Heart right ventricle (tissue), 16 donors: ENCODE data around the gene C14orf119. TPM values are rescaled to one million over a fixed set of nuclear protein-coding genes. Genes with fewer than 3 reads are reported as not detected.

ENCODE experiments used
- ATAC-seq, 8 donors: fragments of 200-7000 bp; cut with Tn5 transposase; one replicate each; pipeline ENCODE4 v1.9.1; 2020; ENCODE audit warnings: mild to moderate bottlenecking in 8 of 8, moderate library complexity in 8 of 8, moderate number of reproducible peaks in 1 of 8
- DNase-seq, 2 donors: peaks; one replicate each; pipeline ENCODE4 v3.0.0-alpha.2; 2020
- H3K27ac ChIP-seq, 10 donors: fragments of 200-600 bp; sonication (generic) in 2 of 10; one replicate each; pipeline versions ENCODE4 v1.5.0 to v1.8.0; 2020 to 2022; ENCODE audit warnings: mild to moderate bottlenecking in 3 of 10
- H3K27me3 ChIP-seq, 7 donors: fragments of 200-600 bp; one replicate each; pipeline ENCODE4 v1.8.0; 2021 to 2022; ENCODE audit warnings: mild to moderate bottlenecking in 2 of 7
- H3K36me3 ChIP-seq, 9 donors: fragments of 200-600 bp; sonication (generic) in 1 of 9; one replicate each; pipeline versions ENCODE4 v1.5.0 to v1.8.0; 2020 to 2022; ENCODE audit warnings: mild to moderate bottlenecking in 2 of 9
- H3K4me1 ChIP-seq, 9 donors: fragments of 200-600 bp; sonication (generic) in 1 of 9; one replicate each; pipeline versions ENCODE4 v1.5.0 to v1.8.0; 2020 to 2022; ENCODE audit warnings: mild to moderate bottlenecking in 4 of 9
- H3K4me3 ChIP-seq, 10 donors: fragments of 200-600 bp; sonication (generic) in 2 of 10; one replicate each; pipeline versions ENCODE4 v1.5.0 to v1.8.0; 2020 to 2022; ENCODE audit warnings: mild to moderate bottlenecking in 7 of 10, moderate library complexity in 2 of 10
- H3K9me3 ChIP-seq, 11 donors: fragments of 200-600 bp in 10 of 11; sonication (generic) in 2 of 11; one replicate each; pipeline versions ENCODE4 v1.5.0 to v1.8.0; 2013 to 2022; ENCODE audit warnings: mild to moderate bottlenecking in 2 of 11, control low read depth in 1 of 11, moderate library complexity in 1 of 11
- WGBS, 2 donors: extraction: QIAGEN DNeasy Blood & Tissue Kit; methylation state at CpG; one replicate each; pipeline ENCODE4 v1.1.7; 2013; ENCODE audit warnings: inconsistent platforms in 1 of 2; 5-methylcytosine and 5-hydroxymethylcytosine counted together
- intact Hi-C, 10 donors: fragments of 100-400 bp; cut with DNase I; formaldehyde crosslinking; loops; one replicate each; pipeline versions ENCODE4 v1.11.1 to v1.14.2; 2022
- polyA plus RNA-seq, 2 donors: library from polyadenylated mRNA; stranded (reverse); fragments of 200-250 nt; gene quantifications; one replicate each; pipeline ENCODE4 v1.2.3, GENCODE V29; 2013
- total RNA-seq, 10 donors: library from RNA; stranded (reverse); fragmentation: NEBNext Ultra II Directional in 3 of 10; extraction: Animal tissue kit (Norgen Biotek cat#: 25700) in 3 of 10; gene quantifications; one replicate each; pipeline versions ENCODE4 v1.2.1 to v1.2.4, GENCODE V29; 2021 to 2023
- TF ChIP-seq, protein P1 (sequence below), 9 donors: fragments of 200-600 bp; sonication (generic) in 2 of 9; IDR thresholded peaks; one replicate each; pipeline versions ENCODE4 v1.5.0 to v1.8.0; 2021 to 2022; ENCODE audit warnings: antibody characterized with exemption in 9 of 9, mild to moderate bottlenecking in 5 of 9, moderate library complexity in 1 of 9
- donor health status: Arrhythmogenic right ventricular cardiomyopathy.
- donor health status: ischemic (EF 13 %, LVEDD 7.1; RV severe dilation, severe dysfunction).
- donor health status: healthy with polysubstance abuse.
- donor health status: DM: no; HTN: yes; CAD: no.
- donor health status: DM: no; HTN: no; CAD: no.
- donor health status: ischemic (EF 25% LVEDD 6.9; RV normal size, moderate dysfunction).
- donor health status: ischemic (EF 25% LVEDD 5.7; RV mildly dilated, moderate dysfunction).
- donor health status: healthy.
- donor health status: DM: yes; HTN: yes; CAD: no.
- donor health status: Ischemic cardiomyopathy.
- donor health status: ischemic (EF 35%, LVEDD 5.7; RV mildly dilated, moderate dysfunction).
- donor health status: nonischemic (EF 11% LVEDD 7.7; RV severe dilation, severe dysfunction).
- donor health status: DM: yes; HTN: yes; CAD: no.
- donor health status: PGD.
- donor health status: ischemic (EF 29% LVEDD 5.4; RV normal size, mild dysfunction).
- donor health status: nonischemic (EF 23%, LVEDD 6.1; RV moderate dilation, normal function).

The C14orf119 gene
- total and polyA plus RNA-seq, 12 donors = 9.8 to 43.3 (median 28.4) TPM

DNA sequence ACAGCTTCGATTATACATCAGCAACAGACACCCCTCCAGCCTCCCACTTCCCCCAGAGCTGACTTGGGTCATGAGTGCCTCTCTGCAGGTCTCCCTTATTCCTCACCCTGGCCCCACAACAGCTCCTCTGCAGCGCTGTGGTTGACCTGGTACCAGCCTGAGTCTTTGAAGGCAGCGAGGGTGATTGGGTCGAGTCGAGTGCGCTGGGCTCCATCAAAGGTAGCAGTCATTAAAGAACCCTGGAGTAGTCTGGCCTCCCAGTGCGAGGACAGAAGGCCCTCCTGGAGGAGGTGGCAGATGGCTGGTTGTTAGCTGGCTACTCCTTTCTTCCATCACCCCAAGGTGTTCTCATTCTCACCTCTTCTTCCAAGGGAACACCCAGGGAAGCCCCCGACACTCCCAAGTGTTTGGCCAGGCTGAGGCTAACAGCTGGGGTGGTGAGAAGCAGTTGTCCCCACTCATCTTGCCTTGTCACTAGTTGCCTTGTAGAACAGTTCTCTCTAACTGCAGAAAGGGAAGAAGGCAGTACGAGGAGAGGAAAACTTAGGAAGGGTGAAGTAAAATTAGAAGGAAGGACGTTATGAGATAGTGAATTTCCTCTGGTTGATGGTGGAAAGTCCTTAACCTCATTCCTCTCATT, 6.8 kb downstream of the C14orf119 start:
- 81 to 84% methylated on average over 10 of the region's 10 CpGs for WGBS, 2 donors

DNA sequence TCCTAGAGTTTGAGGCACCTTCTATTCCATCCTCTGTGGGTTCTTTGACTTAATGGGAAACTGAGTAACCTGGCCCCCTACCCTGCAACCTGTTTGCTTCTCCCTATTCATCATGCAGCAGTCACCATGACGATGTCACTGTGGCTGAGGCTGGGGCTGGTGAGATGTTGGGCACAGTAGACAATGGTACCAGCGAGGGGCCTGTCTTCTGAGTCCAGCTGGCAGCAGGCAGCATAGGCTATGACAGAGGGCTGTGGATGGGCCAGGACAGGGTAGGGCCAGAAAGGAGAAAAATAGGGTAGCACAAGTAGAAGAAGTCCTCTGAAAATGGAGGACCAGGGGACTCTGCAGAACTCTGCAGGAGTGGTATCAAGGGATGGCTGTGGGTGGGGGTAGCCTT, 7.5 kb downstream of the C14orf119 start:
- 90 to 96% methylated on average over 2 of the region's 2 CpGs for WGBS, 2 donors
- H3K4me3 ChIP-seq = no peak overlapping the region
- H3K27ac ChIP-seq = no peak overlapping the region
- TF ChIP-seq, protein P1, sequence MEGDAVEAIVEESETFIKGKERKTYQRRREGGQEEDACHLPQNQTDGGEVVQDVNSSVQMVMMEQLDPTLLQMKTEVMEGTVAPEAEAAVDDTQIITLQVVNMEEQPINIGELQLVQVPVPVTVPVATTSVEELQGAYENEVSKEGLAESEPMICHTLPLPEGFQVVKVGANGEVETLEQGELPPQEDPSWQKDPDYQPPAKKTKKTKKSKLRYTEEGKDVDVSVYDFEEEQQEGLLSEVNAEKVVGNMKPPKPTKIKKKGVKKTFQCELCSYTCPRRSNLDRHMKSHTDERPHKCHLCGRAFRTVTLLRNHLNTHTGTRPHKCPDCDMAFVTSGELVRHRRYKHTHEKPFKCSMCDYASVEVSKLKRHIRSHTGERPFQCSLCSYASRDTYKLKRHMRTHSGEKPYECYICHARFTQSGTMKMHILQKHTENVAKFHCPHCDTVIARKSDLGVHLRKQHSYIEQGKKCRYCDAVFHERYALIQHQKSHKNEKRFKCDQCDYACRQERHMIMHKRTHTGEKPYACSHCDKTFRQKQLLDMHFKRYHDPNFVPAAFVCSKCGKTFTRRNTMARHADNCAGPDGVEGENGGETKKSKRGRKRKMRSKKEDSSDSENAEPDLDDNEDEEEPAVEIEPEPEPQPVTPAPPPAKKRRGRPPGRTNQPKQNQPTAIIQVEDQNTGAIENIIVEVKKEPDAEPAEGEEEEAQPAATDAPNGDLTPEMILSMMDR (IDR thresholded peaks at IDR 0.05) = no peak
- intact Hi-C loops = no loop called here
- no peak for ATAC-seq
- DNase-seq = no peak
- peaks cover 0 to 19% (median 14%) of the 10 kb centered on the region in 9 donors for H3K36me3 ChIP-seq
- H3K27me3 ChIP-seq = no peaks in the 10 kb centered on the region
- H3K4me1 ChIP-seq = peaks cover 0 to 23% (median 12%) of the 10 kb centered on the region in 9 donors
- no peaks in the 10 kb centered on the region for H3K9me3 ChIP-seq

More for the DNA sequence above, 6.8 kb downstream of the C14orf119 start:
- ATAC-seq = no peak
- Histone ChIP-seq H3K36me3 (peaks cover 0 to 26% (median 15%) of the 10 kb centered on the region in 9 donors), H3K9me3 (no peaks in the 10 kb centered on the region), H3K27me3 (no peaks in the 10 kb centered on the region), H3K27ac (no peak overlapping the region), H3K4me3 (no peak overlapping the region), H3K4me1 (peaks cover 0 to 30% (median 19%) of the 10 kb centered on the region in 9 donors)
- DNase-seq = no peak
- TF ChIP-seq, protein P1 (IDR thresholded peaks at IDR 0.05) = no peak
- intact Hi-C loops = no loop called here

DNA sequence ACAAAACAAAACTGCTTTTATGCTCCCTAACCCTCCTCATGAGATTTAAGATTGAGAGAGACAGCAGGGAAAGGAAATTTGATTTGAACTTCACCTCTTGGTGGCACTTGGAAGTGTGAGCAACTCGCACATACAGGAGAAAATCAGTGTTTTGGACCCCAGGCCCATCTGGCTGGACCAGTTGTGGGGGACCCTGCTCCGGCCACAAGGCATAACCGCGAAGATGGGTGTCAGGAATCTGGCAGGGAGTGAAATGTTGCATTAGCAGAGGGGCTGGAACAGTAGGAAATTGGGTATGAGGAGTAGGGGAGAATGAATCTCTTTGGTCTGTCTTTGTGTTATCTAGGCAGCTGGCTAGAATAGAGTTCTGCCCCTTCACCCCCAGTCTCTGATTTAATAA, 8.3 kb downstream of the C14orf119 start:
- Histone ChIP-seq H3K36me3 (peaks cover 0 to 11% (median 6%) of the 10 kb centered on the region in 9 donors), H3K9me3 (no peaks in the 10 kb centered on the region), H3K4me1 (peaks cover 0 to 19% (median 8%) of the 10 kb centered on the region in 9 donors), H3K27ac (no peak overlapping the region), H3K4me3 (no peak overlapping the region), H3K27me3 (no peaks in the 10 kb centered on the region)
- ATAC-seq (no peak), DNase-seq (no peak)
- WGBS, 2 donors = 84 to 92% methylated on average over 4 of the region's 4 CpGs
- TF ChIP-seq, protein P1 (IDR thresholded peaks at IDR 0.05) = no peak
- intact Hi-C loops = no loop called here

DNA sequence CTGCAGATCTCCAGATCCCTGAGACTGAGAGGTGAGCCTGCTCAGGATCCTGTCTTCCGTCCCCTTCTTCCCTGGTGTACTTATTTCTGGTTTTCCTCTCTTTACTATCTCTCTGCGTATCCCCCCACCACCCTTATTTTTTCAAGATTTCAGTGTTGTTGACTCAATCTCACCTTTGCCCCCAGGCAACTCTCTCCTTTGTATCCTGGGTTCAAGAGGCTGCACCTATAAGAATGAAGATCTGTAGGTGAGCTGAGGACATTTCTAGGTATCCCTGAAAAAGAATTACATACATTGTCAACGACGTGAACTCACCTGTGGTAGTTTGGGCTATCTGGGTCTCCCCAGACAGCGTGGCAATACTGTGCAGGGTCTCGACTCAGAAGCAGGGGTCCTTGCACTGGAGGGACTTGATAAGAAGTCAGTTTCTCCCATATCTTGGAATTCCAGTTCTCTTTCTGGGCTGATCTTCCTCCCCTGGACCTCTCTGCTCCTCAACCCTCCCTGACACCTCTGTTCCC, 8.8 kb downstream of the C14orf119 start:
- Histone ChIP-seq H3K27me3 (no peaks in the 10 kb centered on the region), H3K9me3 (no peaks in the 10 kb centered on the region), H3K27ac (no peak overlapping the region), H3K4me1 (peaks cover 0 to 16% (median 5%) of the 10 kb centered on the region in 9 donors), H3K36me3 (peaks cover 0 to 6% (median under 1%) of the 10 kb centered on the region in 9 donors), H3K4me3 (no peak overlapping the region)
- TF ChIP-seq, protein P1 (IDR thresholded peaks at IDR 0.05) = no peak
- DNase-seq (no peak), ATAC-seq (no peak)
- WGBS, 2 donors = 78 to 83% methylated on average over 6 of the region's 6 CpGs
- intact Hi-C loops = no loop called here
